ENCODE results near the gene SPOP.

Gene SPOP

GRCh38 chr17:49722066-49722465, 44.2 kb upstream of the SPOP start:
- Histone ChIP-seq H3K79me2 (ENCODE audit: control insufficient read depth, insufficient read depth, low read length) (no peaks in the 10 kb centered on the region), H3K56ac (ENCODE audit: low read length) (peak overlapping the region; percentile 42), H2AK5ac (ENCODE audit: low read length) (no peak overlapping the region), H3K18ac (ENCODE audit: low read length) (no peak overlapping the region), H3K4ac (ENCODE audit: low read depth, low read length) (no peak overlapping the region), H3K9ac (ENCODE audit: low read length) (no peak overlapping the region), H3K36me3 (ENCODE audit: control insufficient read depth, insufficient read depth, low read length) (no peaks in the 10 kb centered on the region), H2BK120ac (ENCODE audit: low read depth, low read length) (no peak overlapping the region), H3K4me2 (ENCODE audit: low read length) (no peak overlapping the region), H2BK15ac (replicated peaks; ENCODE audit: low read depth) (no peak overlapping the region), H3K23ac (ENCODE audit: low read length) (no peak overlapping the region), H4K5ac (ENCODE audit: low read length) (no peak overlapping the region), H3K27me3 (ENCODE audit: insufficient read depth, low read length, poor library complexity) (no peaks in the 10 kb centered on the region), H3K27ac (ENCODE audit: low read depth, low read length) (no peak overlapping the region), H2BK5ac (ENCODE audit: low read length) (no peak overlapping the region), H4K8ac (ENCODE audit: low read depth, low read length) (no peak overlapping the region), H3K79me1 (ENCODE audit: low read length) (no peaks in the 10 kb centered on the region), H3K4me3 (ENCODE audit: low read length) (no peak overlapping the region), H3K4me1 (ENCODE audit: control insufficient read depth, low read depth, low read length) (no peaks in the 10 kb centered on the region)
- no CpG with 5 or more reads among the region's 3 CpGs for WGBS (ENCODE audit: extremely low coverage, insufficient coverage, low lambda C conversion rate)
- peak; percentile 22 for DNase-seq

DNA sequence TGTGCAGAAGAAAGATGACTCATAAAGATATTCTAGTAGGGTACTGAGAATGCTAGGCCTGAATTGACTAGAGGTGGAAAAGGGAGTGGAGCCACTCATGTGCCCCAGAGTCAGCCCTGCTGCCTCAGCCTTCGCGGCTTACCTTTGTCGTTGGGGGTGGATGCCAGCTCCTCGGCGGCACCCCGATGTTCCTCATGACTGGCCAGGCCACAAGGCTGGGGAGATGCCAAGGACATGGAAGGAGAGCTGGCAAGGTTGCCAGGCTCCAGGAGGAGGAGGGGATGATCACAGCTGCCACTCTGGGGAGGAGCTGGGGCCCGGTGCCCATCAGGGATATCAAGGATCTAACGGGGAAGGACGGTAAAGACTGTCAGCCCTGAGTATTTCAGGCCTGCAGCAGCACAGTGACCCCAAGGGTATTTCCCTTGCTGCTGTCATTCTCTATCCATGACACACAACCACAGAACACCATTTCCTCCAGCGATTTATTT, 39.5 kb upstream of the SPOP start:
- Histone ChIP-seq H3K36me3 (ENCODE audit: control insufficient read depth, insufficient read depth, low read length) (no peaks in the 10 kb centered on the region), H3K4me3 (ENCODE audit: low read length) (no peak overlapping the region), H3K4me1 (ENCODE audit: control insufficient read depth, low read depth, low read length) (no peaks in the 10 kb centered on the region), H3K23ac (ENCODE audit: low read length) (no peak overlapping the region), H4K8ac (ENCODE audit: low read depth, low read length) (no peak overlapping the region), H3K4me2 (ENCODE audit: low read length) (no peak overlapping the region), H3K56ac (ENCODE audit: low read length) (no peak overlapping the region), H3K27ac (ENCODE audit: low read depth, low read length) (no peak overlapping the region), H2BK120ac (ENCODE audit: low read depth, low read length) (no peak overlapping the region), H2AK5ac (ENCODE audit: low read length) (no peak overlapping the region), H3K79me2 (ENCODE audit: control insufficient read depth, insufficient read depth, low read length) (no peaks in the 10 kb centered on the region), H3K4ac (ENCODE audit: low read depth, low read length) (no peak overlapping the region), H2BK5ac (ENCODE audit: low read length) (no peak overlapping the region), H3K9ac (ENCODE audit: low read length) (no peak overlapping the region), H3K27me3 (ENCODE audit: insufficient read depth, low read length, poor library complexity) (no peaks in the 10 kb centered on the region), H2BK15ac (replicated peaks; ENCODE audit: low read depth) (no peak overlapping the region), H4K5ac (ENCODE audit: low read length) (no peak overlapping the region), H3K18ac (ENCODE audit: low read length) (no peak overlapping the region), H3K79me1 (ENCODE audit: low read length) (no peaks in the 10 kb centered on the region)
- no CpG with 5 or more reads among the region's 10 CpGs for WGBS (ENCODE audit: extremely low coverage, insufficient coverage, low lambda C conversion rate)
- no peak for DNase-seq

- Histone ChIP-seq H2BK120ac (ENCODE audit: low read depth, low read length) (no peak overlapping the region), H3K4ac (ENCODE audit: low read depth, low read length) (no peak overlapping the region), H3K27me3 (ENCODE audit: insufficient read depth, low read length, poor library complexity) (no peaks in the 10 kb centered on the region), H2AK5ac (ENCODE audit: low read length) (no peak overlapping the region), H2BK5ac (ENCODE audit: low read length) (no peak overlapping the region), H3K4me1 (ENCODE audit: control insufficient read depth, low read depth, low read length) (no peaks in the 10 kb centered on the region), H3K56ac (ENCODE audit: low read length) (no peak overlapping the region), H3K79me2 (ENCODE audit: control insufficient read depth, insufficient read depth, low read length) (no peaks in the 10 kb centered on the region), H4K5ac (ENCODE audit: low read length) (no peak overlapping the region), H3K9ac (ENCODE audit: low read length) (no peak overlapping the region), H3K27ac (ENCODE audit: low read depth, low read length) (no peak overlapping the region), H3K36me3 (ENCODE audit: control insufficient read depth, insufficient read depth, low read length) (no peaks in the 10 kb centered on the region), H3K18ac (ENCODE audit: low read length) (no peak overlapping the region), H3K79me1 (ENCODE audit: low read length) (no peaks in the 10 kb centered on the region), H3K4me2 (ENCODE audit: low read length) (no peak overlapping the region), H4K8ac (ENCODE audit: low read depth, low read length) (no peak overlapping the region), H2BK15ac (replicated peaks; ENCODE audit: low read depth) (no peak overlapping the region), H3K23ac (ENCODE audit: low read length) (no peak overlapping the region), H3K4me3 (ENCODE audit: low read length) (no peak overlapping the region)
- no CpG with 5 or more reads among the region's 1 CpG for WGBS (ENCODE audit: extremely low coverage, insufficient coverage, low lambda C conversion rate)
- DNase-seq, result no peak
These were observed 38.9 kb upstream of the SPOP start for GRCh38 chr17:49716668-49717364.

DNA sequence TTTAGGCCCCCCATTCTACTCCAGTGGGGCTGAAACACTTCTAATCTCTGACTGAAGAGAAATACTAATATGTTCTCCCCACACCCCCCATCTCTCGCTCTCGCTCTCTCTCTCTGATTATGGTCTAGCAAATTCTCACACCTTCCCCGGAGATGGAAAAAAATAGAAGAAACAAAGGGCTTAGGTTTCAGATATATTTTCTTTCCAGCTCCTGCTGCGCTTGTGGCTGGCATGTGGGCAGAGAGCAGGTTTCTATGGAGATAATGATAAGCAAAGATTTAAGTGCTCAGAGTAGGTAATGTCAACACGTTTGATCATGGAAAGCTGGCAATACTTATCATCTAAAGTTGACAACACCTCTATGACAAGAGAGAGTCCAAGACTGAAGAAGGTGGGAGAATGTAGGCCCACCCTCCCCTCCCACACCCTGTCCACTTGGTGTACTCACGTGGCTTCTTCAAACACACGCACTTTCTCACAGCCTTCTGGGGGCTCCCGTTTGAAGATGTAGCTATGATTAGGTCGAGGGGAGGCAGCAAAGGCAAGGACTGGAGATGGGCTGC, 37.9 kb upstream of the SPOP start:
- Histone ChIP-seq H4K8ac (ENCODE audit: low read depth, low read length) (no peak overlapping the region), H2BK15ac (replicated peaks; ENCODE audit: low read depth) (no peak overlapping the region), H3K4me2 (ENCODE audit: low read length) (no peak overlapping the region), H3K23ac (ENCODE audit: low read length) (no peak overlapping the region), H3K4ac (ENCODE audit: low read depth, low read length) (no peak overlapping the region), H3K4me1 (ENCODE audit: control insufficient read depth, low read depth, low read length) (no peaks in the 10 kb centered on the region), H3K79me1 (ENCODE audit: low read length) (no peaks in the 10 kb centered on the region), H3K9ac (ENCODE audit: low read length) (no peak overlapping the region), H3K27me3 (ENCODE audit: insufficient read depth, low read length, poor library complexity) (no peaks in the 10 kb centered on the region), H4K5ac (ENCODE audit: low read length) (no peak overlapping the region), H2BK120ac (ENCODE audit: low read depth, low read length) (no peak overlapping the region), H3K27ac (ENCODE audit: low read depth, low read length) (no peak overlapping the region), H3K79me2 (ENCODE audit: control insufficient read depth, insufficient read depth, low read length) (no peaks in the 10 kb centered on the region), H2BK5ac (ENCODE audit: low read length) (no peak overlapping the region), H2AK5ac (ENCODE audit: low read length) (no peak overlapping the region), H3K36me3 (ENCODE audit: control insufficient read depth, insufficient read depth, low read length) (no peaks in the 10 kb centered on the region), H3K4me3 (ENCODE audit: low read length) (no peak overlapping the region), H3K18ac (ENCODE audit: low read length) (no peak overlapping the region), H3K56ac (ENCODE audit: low read length) (no peak overlapping the region)
- WGBS (ENCODE audit: extremely low coverage, insufficient coverage, low lambda C conversion rate), result no CpG with 5 or more reads among the region's 9 CpGs
- no peak for DNase-seq

- Histone ChIP-seq H3K4me1 (ENCODE audit: control insufficient read depth, low read depth, low read length) (no peaks in the 10 kb centered on the region), H2BK15ac (replicated peaks; ENCODE audit: low read depth) (no peak overlapping the region), H3K4me3 (ENCODE audit: low read length) (no peak overlapping the region), H3K23ac (ENCODE audit: low read length) (no peak overlapping the region), H4K5ac (ENCODE audit: low read length) (no peak overlapping the region), H3K79me1 (ENCODE audit: low read length) (no peaks in the 10 kb centered on the region), H3K4me2 (ENCODE audit: low read length) (no peak overlapping the region), H4K8ac (ENCODE audit: low read depth, low read length) (no peak overlapping the region), H3K79me2 (ENCODE audit: control insufficient read depth, insufficient read depth, low read length) (no peaks in the 10 kb centered on the region), H2BK120ac (ENCODE audit: low read depth, low read length) (no peak overlapping the region), H3K27ac (ENCODE audit: low read depth, low read length) (no peak overlapping the region), H3K36me3 (ENCODE audit: control insufficient read depth, insufficient read depth, low read length) (no peaks in the 10 kb centered on the region), H3K18ac (ENCODE audit: low read length) (no peak overlapping the region), H2AK5ac (ENCODE audit: low read length) (no peak overlapping the region), H3K9ac (ENCODE audit: low read length) (no peak overlapping the region), H3K56ac (ENCODE audit: low read length) (no peak overlapping the region), H3K4ac (ENCODE audit: low read depth, low read length) (no peak overlapping the region), H2BK5ac (ENCODE audit: low read length) (no peak overlapping the region), H3K27me3 (ENCODE audit: insufficient read depth, low read length, poor library complexity) (no peaks in the 10 kb centered on the region)
- no peak for DNase-seq
- no CpG with 5 or more reads among the region's 4 CpGs for WGBS (ENCODE audit: extremely low coverage, insufficient coverage, low lambda C conversion rate)
These were observed 37.3 kb upstream of the SPOP start for GRCh38 chr17:49715216-49715615.
